NB4 (cell line): ENCODE results near the gene CENPX.

Source experiments
- CTCF ChIP-seq: IDR thresholded peaks from one replicate; pipeline ENCODE4 v1.5.1; 2012; ENCODE audit warnings: low read depth, low read length
- MYC ChIP-seq: IDR thresholded peaks from 2 replicates; pipeline ENCODE4 v1.6.1; 2011; ENCODE audit warnings: low read depth, low read length
- POLR2A ChIP-seq: IDR thresholded peaks from 2 replicates; pipeline ENCODE4 v1.6.1; 2011; ENCODE audit warnings: mild to moderate bottlenecking; ENCODE audit not compliant: insufficient read length; ENCODE audit errors: extremely low read depth

GRCh38 chr17:81991684-81992305, 30.9 kb downstream of the CENPX start:
- TF ChIP-seq CTCF (no peak), POLR2A (no peak), MYC (no peak)
